GM12801 (cell line): Measurements from ENCODE around the gene RAB20.

Experiments used
- TF ChIP-seq, protein P1 (sequence below): IDR thresholded peaks from one replicate; pipeline ENCODE4 v1.5.1; 2011; ENCODE audit warnings: control low read depth; ENCODE audit not compliant: insufficient read length; ENCODE audit errors: extremely low read depth

Gene RAB20

DNA sequence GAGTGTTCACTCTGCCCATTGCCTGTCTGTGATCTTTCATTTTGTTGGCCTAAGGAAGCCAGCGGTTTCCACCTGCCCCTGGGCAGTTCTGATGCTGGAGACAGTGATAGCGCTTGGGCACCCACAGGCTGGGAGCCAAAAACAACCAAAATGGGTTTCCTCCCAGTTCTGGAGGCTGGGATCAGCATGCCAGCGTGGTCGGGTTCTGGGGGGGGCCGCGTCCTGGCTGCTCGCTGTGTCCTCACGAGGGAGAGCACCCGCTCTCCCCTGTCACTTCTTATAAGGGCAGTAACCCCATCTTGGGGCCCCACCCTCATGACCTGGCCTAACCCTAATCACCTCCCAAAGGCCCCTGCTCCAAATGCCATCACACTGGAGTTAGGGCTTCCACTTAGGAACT lies 67.9 kb downstream of the RAB20 start:
- TF ChIP-seq, protein P1, sequence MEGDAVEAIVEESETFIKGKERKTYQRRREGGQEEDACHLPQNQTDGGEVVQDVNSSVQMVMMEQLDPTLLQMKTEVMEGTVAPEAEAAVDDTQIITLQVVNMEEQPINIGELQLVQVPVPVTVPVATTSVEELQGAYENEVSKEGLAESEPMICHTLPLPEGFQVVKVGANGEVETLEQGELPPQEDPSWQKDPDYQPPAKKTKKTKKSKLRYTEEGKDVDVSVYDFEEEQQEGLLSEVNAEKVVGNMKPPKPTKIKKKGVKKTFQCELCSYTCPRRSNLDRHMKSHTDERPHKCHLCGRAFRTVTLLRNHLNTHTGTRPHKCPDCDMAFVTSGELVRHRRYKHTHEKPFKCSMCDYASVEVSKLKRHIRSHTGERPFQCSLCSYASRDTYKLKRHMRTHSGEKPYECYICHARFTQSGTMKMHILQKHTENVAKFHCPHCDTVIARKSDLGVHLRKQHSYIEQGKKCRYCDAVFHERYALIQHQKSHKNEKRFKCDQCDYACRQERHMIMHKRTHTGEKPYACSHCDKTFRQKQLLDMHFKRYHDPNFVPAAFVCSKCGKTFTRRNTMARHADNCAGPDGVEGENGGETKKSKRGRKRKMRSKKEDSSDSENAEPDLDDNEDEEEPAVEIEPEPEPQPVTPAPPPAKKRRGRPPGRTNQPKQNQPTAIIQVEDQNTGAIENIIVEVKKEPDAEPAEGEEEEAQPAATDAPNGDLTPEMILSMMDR = no peak

DNA sequence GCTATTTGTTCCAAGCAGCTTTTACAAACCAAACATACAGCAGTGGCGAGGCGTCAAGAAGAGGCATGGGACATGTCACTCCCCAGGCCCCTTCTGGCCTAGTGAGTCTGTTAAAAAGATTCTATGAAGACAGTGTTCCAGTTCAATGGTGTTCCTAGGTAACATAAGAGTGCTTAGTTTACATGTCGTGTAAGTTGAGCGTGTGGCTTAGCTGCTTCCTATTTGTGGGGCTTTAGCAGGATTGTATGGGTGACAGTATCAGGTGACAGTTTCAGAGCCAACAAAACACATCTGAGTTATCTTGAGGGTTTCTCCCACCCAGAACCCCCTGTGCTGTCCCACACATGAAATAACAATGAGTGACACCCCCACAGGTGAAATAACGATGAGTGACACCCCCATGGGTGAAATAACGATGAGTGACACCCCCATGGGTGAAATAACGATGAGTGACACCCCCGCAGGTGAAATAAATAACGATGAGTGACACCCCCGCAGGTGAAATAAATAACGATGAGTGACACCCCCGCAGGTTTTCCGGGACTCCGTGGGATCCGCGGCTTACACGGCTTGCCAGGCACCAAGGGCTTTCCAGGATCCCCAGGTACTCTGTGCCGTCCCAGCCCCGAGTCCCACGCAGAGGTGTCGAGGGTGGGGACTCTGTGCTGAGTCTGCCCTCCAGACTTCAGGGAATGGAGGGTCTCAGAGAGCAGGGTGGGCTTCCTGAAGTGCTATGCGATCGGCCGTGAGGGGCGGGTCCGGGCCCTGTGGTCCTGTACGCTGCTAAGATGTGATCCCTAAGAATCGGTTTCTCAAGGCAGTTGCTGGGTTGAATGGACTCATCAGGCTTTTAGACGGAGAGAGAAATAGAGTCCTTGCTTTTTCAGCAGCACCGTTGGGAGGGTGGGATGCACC lies 68.6 kb downstream of the RAB20 start:
- TF ChIP-seq, protein P1 = no peak

DNA sequence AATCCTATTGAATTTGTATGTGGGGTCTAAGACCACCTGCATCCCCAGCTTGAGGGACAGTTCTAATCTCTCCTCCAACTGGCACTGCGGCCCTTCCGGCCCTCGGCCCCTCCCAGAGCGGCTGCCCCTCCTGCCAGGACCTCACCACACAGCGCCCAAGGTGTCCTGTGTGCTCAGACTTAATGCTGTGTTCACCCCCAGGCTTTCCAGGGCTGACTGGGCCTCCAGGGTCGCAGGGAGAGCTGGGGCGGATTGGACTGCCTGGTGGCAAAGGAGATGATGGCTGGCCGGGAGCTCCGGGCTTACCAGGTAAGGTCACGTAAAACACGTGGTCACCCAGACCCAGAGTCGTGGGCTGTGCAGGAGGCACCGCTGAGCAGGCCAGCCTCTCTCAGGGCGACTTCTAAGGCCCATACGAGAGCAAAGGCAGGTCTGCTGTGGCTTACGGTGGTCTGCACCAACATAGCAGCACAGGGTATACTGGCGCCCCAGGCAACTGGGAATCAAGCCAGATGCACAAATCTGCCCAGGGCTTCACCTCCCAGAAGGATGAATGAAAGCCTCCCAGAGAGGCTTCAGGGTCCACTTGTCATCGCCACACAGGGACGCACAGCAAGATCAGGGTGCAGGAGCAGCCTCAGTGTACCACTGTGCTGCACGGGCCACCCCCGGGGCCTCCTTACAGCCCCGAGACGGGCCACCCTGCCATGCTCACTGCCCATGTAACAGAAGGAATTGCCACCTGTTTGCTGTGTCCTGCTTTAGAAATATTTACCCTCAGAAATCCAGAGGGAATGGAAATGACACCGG lies 69.4 kb downstream of the RAB20 start:
- TF ChIP-seq, protein P1 = no peak

DNA sequence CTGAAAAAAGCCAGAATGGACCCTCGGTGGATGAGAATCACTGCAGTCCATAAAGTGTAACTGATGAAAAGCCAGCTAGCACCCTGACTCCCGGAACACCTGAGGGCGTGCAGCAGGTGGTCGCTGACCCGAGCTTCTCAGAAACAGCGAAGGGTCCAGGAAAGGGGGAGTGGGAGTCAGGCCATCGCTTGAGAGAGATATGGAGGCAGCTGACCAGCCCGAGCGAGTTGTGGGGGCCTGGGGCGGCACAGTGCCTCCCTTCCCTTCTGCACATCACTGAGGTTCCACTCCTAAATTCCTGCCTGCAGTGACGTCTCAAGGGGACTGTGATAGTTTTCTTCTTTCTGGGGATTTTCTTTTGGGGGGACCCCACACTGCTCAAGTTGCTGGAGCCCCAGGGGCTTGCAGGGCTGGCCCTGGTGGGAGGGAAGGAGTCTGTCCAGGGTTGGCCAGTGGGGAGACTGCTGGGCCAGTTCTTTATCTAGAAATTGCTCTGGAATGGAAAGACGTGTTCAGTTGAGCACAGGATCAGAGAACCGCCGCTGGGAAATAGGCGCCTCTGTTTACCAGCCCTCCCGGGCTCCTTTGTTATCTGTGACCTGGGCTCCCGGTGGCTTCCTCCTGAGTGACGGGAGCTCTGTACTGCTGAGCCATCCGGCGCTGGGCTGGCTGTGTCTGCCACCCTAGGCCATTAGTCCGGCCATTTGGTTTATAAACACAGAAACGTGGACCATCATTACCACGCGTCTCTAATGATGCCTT lies 71.3 kb downstream of the RAB20 start:
- TF ChIP-seq, protein P1 = no peak

DNA sequence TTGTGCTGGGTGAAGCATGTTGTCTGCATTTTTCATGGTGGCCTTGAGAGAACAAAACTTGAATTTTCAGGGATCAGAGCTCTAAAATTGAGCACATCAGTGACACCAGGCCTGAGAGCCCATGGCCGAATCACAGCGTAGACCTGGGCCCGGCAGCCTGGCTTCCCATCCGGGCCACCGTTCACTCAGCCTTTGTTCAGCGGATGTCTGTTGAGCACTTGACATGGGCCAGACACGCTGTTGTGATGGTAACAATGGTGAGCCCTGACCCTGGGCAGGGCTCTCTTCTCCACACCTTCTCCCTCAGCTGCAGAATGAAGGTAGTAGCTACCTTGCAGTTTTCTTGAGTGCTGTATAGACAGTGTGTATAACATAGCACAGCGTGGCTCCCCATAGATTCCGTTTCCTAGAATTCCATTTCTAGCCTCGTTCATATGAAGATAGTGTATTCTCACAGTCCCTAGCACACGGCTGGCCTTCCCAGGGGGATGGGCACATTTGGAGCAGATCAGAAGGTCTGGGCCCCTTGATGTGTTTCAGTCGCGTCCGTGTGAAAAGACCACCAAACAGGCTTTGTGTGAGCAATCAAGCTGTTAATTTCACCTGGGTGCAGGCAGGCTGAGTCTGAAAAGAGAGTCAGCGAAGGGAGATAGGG lies 75.3 kb downstream of the RAB20 start:
- TF ChIP-seq, protein P1 = no peak

DNA sequence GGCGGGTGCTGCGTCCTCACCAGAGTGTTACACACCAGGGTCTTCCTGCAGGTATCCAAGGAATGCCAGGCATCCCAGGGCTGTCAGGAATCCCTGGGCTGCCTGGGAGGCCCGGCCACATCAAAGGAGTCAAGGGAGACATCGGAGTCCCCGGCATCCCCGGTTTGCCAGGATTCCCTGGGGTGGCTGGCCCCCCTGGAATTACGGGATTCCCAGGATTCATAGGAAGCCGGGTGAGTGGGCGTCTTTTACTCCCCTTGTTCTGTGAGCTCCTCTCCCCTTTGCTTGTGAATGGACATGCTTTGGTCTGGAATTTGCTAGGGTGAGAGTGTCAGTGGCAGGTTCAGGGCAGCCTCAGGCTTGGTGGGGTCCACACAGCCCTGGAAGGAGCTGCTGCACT lies 75.9 kb downstream of the RAB20 start:
- TF ChIP-seq, protein P1 = no peak
